HepG2 (cell line): ENCODE measurements around the gene HOXB5. TPM values are rescaled to one million over a fixed set of nuclear protein-coding genes. Genes with fewer than 3 reads are reported as not detected.
A peak's percentile ranks its signal among the peaks of the same experiment; 100 is the strongest.

Experiments
- ATAC-seq: fragments of 200-7000 bp; cut with Tn5 transposase; 3 replicates; pipeline ENCODE4 v1.9.1; 2020; ENCODE audit warnings: mild to moderate bottlenecking, moderate library complexity
- Bru-seq: library from RNA; stranded (reverse); fragments of 400-500 nt; gene quantifications from one replicate; lab custom pipeline; 2021; lab: Mats Ljungman, UMichigan
- BruChase-seq, 2 experiments: library from RNA; stranded (reverse); fragments of 400-500 nt; gene quantifications; one replicate each; lab custom pipeline; 2021; lab: Mats Ljungman, UMichigan
- BruUV-seq: library from RNA; stranded (reverse); fragments of 400-500 nt; replicated peaks from 2 replicates; lab custom pipeline; 2021; lab: Mats Ljungman, UMichigan
- CTCF ChIA-PET: fragments of 300-600 bp; formaldehyde crosslinking; extraction: SDS; loops from one replicate; lab custom pipeline; 2021; ENCODE audit warnings: low total read pairs, inconsistent platforms, low intra/inter-chr PET ratio; lab: Yijun Ruan, JAX
- POLR2A ChIA-PET: fragments of 350-600 bp; sonication (Branson Sonifier 250); formaldehyde crosslinking; loops from one replicate; lab custom pipeline; 2020; ENCODE audit warnings: antibody characterized with exemption, inconsistent platforms; lab: Yijun Ruan, JAX
- DNase-seq: peaks from one replicate; pipeline ENCODE4 v3.0.0-alpha.2; 2015; ENCODE audit warnings: low spot score
- FAIRE-seq: peaks from 3 replicates; lab custom pipeline; 2011; peaks lifted over from hg19 to GRCh38; lab: Jason Lieb, UNC
- H2AFZ ChIP-seq: one replicate; pipeline ENCODE4 v1.6.1; 2011; ENCODE audit warnings: low read length, inconsistent platforms
- H3K27ac ChIP-seq: fragments of 300-600 bp; 3 replicates; pipeline ENCODE4 v1.8.0; 2011; ENCODE audit warnings: mixed run types, mild to moderate bottlenecking, mixed read lengths, low read length, inconsistent platforms; ENCODE audit not compliant: insufficient read depth; ENCODE audit errors: extremely low read length
- H3K27me3 ChIP-seq, 2 experiments: fragments of 200-600 bp in 1 of 2; 2 replicates in 1 of 2; 3 replicates in 1 of 2; pipeline versions ENCODE4 v1.6.0 to v1.8.0; 2011; ENCODE audit warnings: low read length in 2 of 2, mild to moderate bottlenecking in 2 of 2, moderate library complexity in 2 of 2, inconsistent platforms in 1 of 2; ENCODE audit not compliant: insufficient read depth in 2 of 2, control insufficient read depth in 1 of 2
- H3K36me3 ChIP-seq, 2 experiments: fragments of 200-600 bp in 1 of 2; replicated peaks in 1 of 2; 2 replicates in 1 of 2; 3 replicates in 1 of 2; pipeline versions ENCODE4 v1.5.1 to v1.8.0; 2011; ENCODE audit warnings: low read length in 2 of 2, inconsistent platforms in 1 of 2; ENCODE audit not compliant: insufficient read depth in 2 of 2, control insufficient read depth in 1 of 2
- H3K4me1 ChIP-seq: 2 replicates; pipeline ENCODE4 v1.5.1; 2012; ENCODE audit warnings: low read length, inconsistent platforms; ENCODE audit not compliant: insufficient read depth
- H3K4me2 ChIP-seq: 2 replicates; pipeline ENCODE4 v1.6.0; 2011; ENCODE audit warnings: low read depth, low read length, inconsistent platforms
- H3K4me3 ChIP-seq, 3 experiments: fragments of 200-600 bp in 1 of 3; sonication (generic), shearing (Covaris generic) in 1 of 3; replicated peaks in 1 of 3; 2 replicates each; pipeline ENCODE4 v1.5.1; 2011 to 2016; ENCODE audit warnings: low read length in 3 of 3, inconsistent platforms in 2 of 3, low read depth in 2 of 3, mild to moderate bottlenecking in 2 of 3, control low read depth in 1 of 3, mixed read lengths in 1 of 3; ENCODE audit not compliant: insufficient read depth in 1 of 3
- H3K79me2 ChIP-seq: one replicate; pipeline ENCODE4 v1.6.1; 2011; ENCODE audit warnings: low read length, inconsistent platforms; ENCODE audit not compliant: insufficient read depth
- H3K9ac ChIP-seq: 2 replicates; pipeline ENCODE4 v1.6.0; 2011; ENCODE audit warnings: mild to moderate bottlenecking, low read depth, low read length, inconsistent platforms; ENCODE audit not compliant: insufficient read depth
- H3K9me3 ChIP-seq: 2 replicates; pipeline ENCODE4 v1.5.1; 2012; ENCODE audit warnings: mild to moderate bottlenecking, low read length
- H4K20me1 ChIP-seq: 2 replicates; pipeline ENCODE4 v1.6.0; 2011; ENCODE audit warnings: inconsistent platforms, mild to moderate bottlenecking, low read length, moderate library complexity; ENCODE audit not compliant: insufficient read depth
- FOXO1 ChIP-seq: sonication (generic); formaldehyde crosslinking; IDR thresholded peaks from 2 replicates; pipeline ENCODE4 v1.4.0; 2020; ENCODE audit warnings: missing genetic modification reagents
- KAT7 ChIP-seq: IDR thresholded peaks from 2 replicates; pipeline ENCODE4 v1.6.1; 2018; ENCODE audit warnings: borderline replicate concordance, missing compliant biosample characterization
- MAX ChIP-seq: IDR thresholded peaks from 2 replicates; pipeline ENCODE4 v1.6.1; 2012; ENCODE audit warnings: inconsistent platforms
- ZBTB33 ChIP-seq: sonication (generic); formaldehyde crosslinking; IDR thresholded peaks from 2 replicates; pipeline ENCODE4 v1.4.0; 2020; ENCODE audit warnings: missing genetic modification reagents
- ZIK1 ChIP-seq: sonication (generic); formaldehyde crosslinking; IDR thresholded peaks from 2 replicates; pipeline ENCODE4 v1.5.0; 2020; ENCODE audit warnings: mild to moderate bottlenecking, low read depth, missing genetic modification reagents, borderline replicate concordance
- ZNF121 ChIP-seq: sonication (generic); formaldehyde crosslinking; IDR thresholded peaks from 2 replicates; pipeline ENCODE4 v1.5.0; 2020; ENCODE audit warnings: mild to moderate bottlenecking, missing genetic modification reagents
- ZNF574 ChIP-seq: sonication (generic); formaldehyde crosslinking; IDR thresholded peaks from 2 replicates; pipeline ENCODE4 v1.4.0; 2020; ENCODE audit warnings: missing genetic modification reagents
- WGBS: methylation state at CpG from one replicate; pipeline ENCODE4 v1.1.6; 2017; ENCODE audit warnings: low lambda C conversion rate; 5-methylcytosine and 5-hydroxymethylcytosine counted together
- in situ Hi-C: cut with HindIII; loops from 2 replicates; pipeline ENCODE4 v1.10.0; 2017; ENCODE audit warnings: low pct_unique_long_range_greater_than_20kb; ENCODE audit not compliant: extremely low pct_ligation_motif_present
- intact Hi-C: fragments of 100-400 bp; cut with micrococcal nuclease; formaldehyde crosslinking; loops from one replicate; pipeline ENCODE4 v1.10.0; 2022; ENCODE audit not compliant: unreplicated experiment
- long read RNA-seq, 2 experiments: library from RNA in 1 of 2; library from polyadenylated mRNA in 1 of 2; stranded (forward) in 1 of 2; unstranded in 1 of 2; transcript quantifications; one replicate each; pipeline ENCODE4 v2.0.0, GENCODE V29; 2019 to 2022
- polyA minus RNA-seq, 3 experiments: library from RNA; depleted of rRNA, polyadenylated mRNA; stranded (reverse); fragments of >200 nt; gene quantifications; 2 replicates each; pipeline ENCODE4 v1.2.3, GENCODE V29; 2011; ENCODE audit warnings: low replicate concordance in 1 of 3
- polyA plus RNA-seq, 8 experiments: library from polyadenylated mRNA; depleted of rRNA in 3 of 8; stranded (reverse) in 7 of 8; unstranded in 1 of 8; fragments of >200 nt; fragmentation: Illumina TruSeq in 4 of 8; extraction: Trizol in 4 of 8; gene quantifications; 2 replicates each; pipeline versions ENCODE4 v1.2.1 to v1.2.3, GENCODE V29; 2011 to 2016; ENCODE audit warnings: low read depth in 4 of 8, missing spikeins in 1 of 8, mixed read lengths in 1 of 8; ENCODE audit not compliant: insufficient read depth in 1 of 8
- total RNA-seq, 5 experiments: library from RNA; depleted of rRNA; stranded (reverse); fragments of >200 nt; fragmentation: Illumina TruSeq; extraction: Trizol; gene quantifications; 2 replicates each; pipeline ENCODE4 v1.2.3, GENCODE V29; 2016; ENCODE audit warnings: low read depth in 1 of 5

The HOXB5 gene
- total RNA-seq (2016; rRNA removed; fragmentation: Illumina TruSeq; extraction: Trizol) (not detected in 2 replicates), polyA plus RNA-seq (2011; rRNA removed) (not detected in 2 replicates), polyA minus RNA-seq (2011; rRNA and poly(A)+ RNA removed; ENCODE audit: low replicate concordance) (0.49 TPM in 1 of 2 replicates, not detected in the other), Bru-seq, nascent RNA (percentile 20 among the genes with signal in this experiment), BruChase-seq, experiment 1, labeled RNA remaining after a 6-hour chase (percentile 17 among the genes with signal in this experiment), BruChase-seq, experiment 2, labeled RNA remaining after a 2-hour chase (percentile 11 among the genes with signal in this experiment)
- not detected in 2 replicates for total RNA-seq (2016; cell fraction: cytosol; rRNA removed; fragmentation: Illumina TruSeq; extraction: Trizol; ENCODE audit: low read depth)
- not detected in 2 replicates for total RNA-seq (2016; cell fraction: insoluble cytoplasmic fraction; rRNA removed; fragmentation: Illumina TruSeq; extraction: Trizol)
- total RNA-seq (2016; cell fraction: membrane; rRNA removed; fragmentation: Illumina TruSeq; extraction: Trizol), result not detected in 2 replicates
- not detected in 2 replicates for total RNA-seq (2016; cell fraction: nucleus; rRNA removed; fragmentation: Illumina TruSeq; extraction: Trizol)
- polyA plus RNA-seq (2011; cell fraction: cytosol; rRNA removed), result not detected in 2 replicates
- polyA plus RNA-seq (2011; cell fraction: nucleus; rRNA removed), result not detected in 2 replicates
- polyA plus RNA-seq (2012), result not detected in 2 replicates
- polyA plus RNA-seq (2016; cell fraction: cytosol; fragmentation: Illumina TruSeq; extraction: Trizol; ENCODE audit: low read depth), result not detected in 2 replicates
- not detected in 2 replicates for polyA plus RNA-seq (2016; cell fraction: insoluble cytoplasmic fraction; fragmentation: Illumina TruSeq; extraction: Trizol; ENCODE audit: low read depth)
- polyA plus RNA-seq (2016; cell fraction: membrane; fragmentation: Illumina TruSeq; extraction: Trizol; ENCODE audit: low read depth), result not detected in 2 replicates
- not detected in 2 replicates for polyA plus RNA-seq (2016; cell fraction: nucleus; fragmentation: Illumina TruSeq; extraction: Trizol; ENCODE audit: insufficient read depth, low read depth)
- not detected in 2 replicates for polyA minus RNA-seq (2011; cell fraction: cytosol; rRNA and poly(A)+ RNA removed)
- not detected in 2 replicates for polyA minus RNA-seq (2011; cell fraction: nucleus; rRNA and poly(A)+ RNA removed)
- long read RNA-seq, experiment 1, result 0 reads
- long read RNA-seq, experiment 2, result 0 reads

GRCh38 chr17:48593126-48593829 is at the start of gene HOXB5:
TSS of gene HOXB5 (minus strand) at chr17:48593779. CDS start at chr17:48593682, 97 bp downstream.
- WGBS, result 44% methylated on average over 49 of the region's 50 CpGs
- TF ChIP-seq ZBTB33 (CRISPR knock-in tag) (no peak), KAT7 (no peak), ZNF121 (CRISPR knock-in tag) (no peak), FOXO1 (CRISPR knock-in tag) (no peak), ZIK1 (CRISPR knock-in tag) (no peak), ZNF574 (no peak), MAX (no peak)
- Histone ChIP-seq H3K27ac (no peak within 1 kb of the TSS), H3K4me3 (peak within 1 kb of the TSS in 1 of 3 experiments; percentile 9; a peak in 1 of 6 replicates), H3K4me2 (peak within 1 kb of the TSS; percentile 41), H3K27me3 (peaks cover 47 to 91% of the 10 kb centered on the region in 2 experiments), H2AFZ (no peak within 1 kb of the TSS), H3K79me2 (no peaks in the 10 kb centered on the region), H3K4me1 (0 out of 2 replicates have a peak, but pooled peaks cover 6% of the 10 kb centered on the region), H3K36me3 (no peaks in the 10 kb centered on the region), H3K9ac (no peak within 1 kb of the TSS), H4K20me1 (no peaks in the 10 kb centered on the region; the same call in 1 of the 2 replicates), H3K9me3 (no peaks in the 10 kb centered on the region)
- in situ Hi-C loops, result no loop called here
- intact Hi-C loops, result no loop called here
- DNase-seq, result no peak
- no peak for FAIRE-seq
- BruUV-seq, result no TSS peak
- ChIA-PET CTCF (interaction anchor here (1.4 to 1.9 kb wide), 3 partner anchors 258 to 440 kb away, joined by 4 to 7 read pairs (median 5); no protein-coding TSS in a partner anchor), POLR2A (interaction anchor here (0.6 kb wide), 1 partner anchor 435 kb away, joined by 3 read pairs; no protein-coding TSS in a partner anchor)
- ATAC-seq, result no peak
